ENCODE data around the gene ING5. TPM values are rescaled to one million over a fixed set of nuclear protein-coding genes. Genes with fewer than 3 reads are reported as not detected.

The ING5 gene
- total RNA-seq, 1 experiment from 2014 or later: 32.1 TPM

DNA sequence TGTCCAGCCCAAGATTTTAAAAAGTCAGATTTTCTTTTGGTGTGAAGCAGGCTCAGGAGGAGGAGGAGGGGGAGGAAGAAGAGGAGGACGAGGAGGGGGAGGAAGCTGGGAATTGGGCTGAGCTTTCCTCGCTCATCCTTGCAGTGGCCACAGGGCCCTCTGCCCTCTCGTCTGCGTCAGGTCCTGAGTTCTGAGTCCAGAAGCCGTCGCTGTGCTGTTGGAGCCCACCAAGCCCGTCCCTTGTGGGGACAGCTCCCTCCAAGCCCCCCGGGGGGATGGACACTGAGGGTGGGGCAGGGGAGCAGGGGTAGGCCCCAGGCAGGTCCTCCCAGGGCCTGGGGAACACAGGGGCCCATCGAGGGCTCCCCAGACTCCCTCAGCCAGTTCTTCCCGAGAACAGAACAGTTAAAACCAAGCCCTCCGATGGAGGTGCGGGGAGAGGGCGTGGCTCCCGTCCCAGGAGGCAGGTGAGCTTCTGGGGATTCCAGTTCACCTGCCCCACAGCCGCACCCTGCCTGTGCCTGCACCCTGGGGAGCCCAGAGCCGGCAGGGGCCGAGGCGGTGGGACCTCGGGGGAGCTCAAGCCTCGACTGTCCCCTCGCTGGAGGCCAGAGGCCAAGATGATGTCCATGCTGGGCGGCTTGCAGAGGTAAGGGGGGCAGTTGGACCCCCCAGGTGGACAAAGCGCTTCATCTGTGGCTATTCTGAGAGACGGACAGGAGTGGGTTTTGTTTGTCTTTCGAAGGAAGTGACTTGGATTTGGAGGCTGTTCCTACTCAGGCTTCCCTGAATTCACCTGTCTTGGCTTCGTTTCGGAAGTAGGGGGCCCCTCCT lies 74.7 kb downstream of the ING5 start, which contains the start of gene GAL3ST2:
GAL3ST2 (plus strand) TSS at position 487 of the 834 bp plus-strand sequence; CDS start at position 621, 134 bp downstream.
- Histone ChIP-seq H3K9me3 (ENCODE audit: low read length) (no peaks in the 10 kb centered on the region), H3K4me1 (ENCODE audit: insufficient read depth, low read length) (peaks cover 5% of the 10 kb centered on the region), H3F3A (ENCODE audit: low read length, unreplicated experiment) (no peaks in the 10 kb centered on the region), H3K9me2 (replicated peaks; ENCODE audit: low read length) (no peaks in the 10 kb centered on the region), H3K27me3 (ENCODE audit: low read length) (no peaks in the 10 kb centered on the region), H3K27ac (ENCODE audit: low read length) (no peak within 1 kb of the TSS), H3K79me2 (ENCODE audit: low read length) (no peaks in the 10 kb centered on the region), H2AFZ (ENCODE audit: low read length) (no peak within 1 kb of the TSS), H3K9ac (ENCODE audit: low read length) (no peak within 1 kb of the TSS), H3K4me3 (ENCODE audit: low read length) (no peak within 1 kb of the TSS), H4K20me1 (ENCODE audit: low read length) (no peaks in the 10 kb centered on the region), H3K36me3 (ENCODE audit: low read depth, low read length) (no peaks in the 10 kb centered on the region), H3K4me2 (ENCODE audit: low read length) (no peak within 1 kb of the TSS)
- DNase-seq: no peak
- BruUV-seq (replicated peaks): no TSS peak
- ATAC-seq: no peak
- intact Hi-C loops (cut with micrococcal nuclease): no loop called here
- ChIA-PET CTCF (no interaction called here), POLR2A (ENCODE audit: unreplicated experiment) (no interaction called here)
- TF ChIP-seq EZH2phosphoT487 (IDR thresholded peaks at IDR 0.05; ENCODE audit: borderline replicate concordance, low read length): no peak
- TF ChIP-seq, protein P1, sequence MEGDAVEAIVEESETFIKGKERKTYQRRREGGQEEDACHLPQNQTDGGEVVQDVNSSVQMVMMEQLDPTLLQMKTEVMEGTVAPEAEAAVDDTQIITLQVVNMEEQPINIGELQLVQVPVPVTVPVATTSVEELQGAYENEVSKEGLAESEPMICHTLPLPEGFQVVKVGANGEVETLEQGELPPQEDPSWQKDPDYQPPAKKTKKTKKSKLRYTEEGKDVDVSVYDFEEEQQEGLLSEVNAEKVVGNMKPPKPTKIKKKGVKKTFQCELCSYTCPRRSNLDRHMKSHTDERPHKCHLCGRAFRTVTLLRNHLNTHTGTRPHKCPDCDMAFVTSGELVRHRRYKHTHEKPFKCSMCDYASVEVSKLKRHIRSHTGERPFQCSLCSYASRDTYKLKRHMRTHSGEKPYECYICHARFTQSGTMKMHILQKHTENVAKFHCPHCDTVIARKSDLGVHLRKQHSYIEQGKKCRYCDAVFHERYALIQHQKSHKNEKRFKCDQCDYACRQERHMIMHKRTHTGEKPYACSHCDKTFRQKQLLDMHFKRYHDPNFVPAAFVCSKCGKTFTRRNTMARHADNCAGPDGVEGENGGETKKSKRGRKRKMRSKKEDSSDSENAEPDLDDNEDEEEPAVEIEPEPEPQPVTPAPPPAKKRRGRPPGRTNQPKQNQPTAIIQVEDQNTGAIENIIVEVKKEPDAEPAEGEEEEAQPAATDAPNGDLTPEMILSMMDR (conservative IDR thresholded peaks at IDR 0.05; ENCODE audit: low read depth, low read length): no peak
- no peak for TF ChIP-seq EZH2 (IDR thresholded peaks at IDR 0.05; ENCODE audit: low read length, unreplicated experiment)

DNA sequence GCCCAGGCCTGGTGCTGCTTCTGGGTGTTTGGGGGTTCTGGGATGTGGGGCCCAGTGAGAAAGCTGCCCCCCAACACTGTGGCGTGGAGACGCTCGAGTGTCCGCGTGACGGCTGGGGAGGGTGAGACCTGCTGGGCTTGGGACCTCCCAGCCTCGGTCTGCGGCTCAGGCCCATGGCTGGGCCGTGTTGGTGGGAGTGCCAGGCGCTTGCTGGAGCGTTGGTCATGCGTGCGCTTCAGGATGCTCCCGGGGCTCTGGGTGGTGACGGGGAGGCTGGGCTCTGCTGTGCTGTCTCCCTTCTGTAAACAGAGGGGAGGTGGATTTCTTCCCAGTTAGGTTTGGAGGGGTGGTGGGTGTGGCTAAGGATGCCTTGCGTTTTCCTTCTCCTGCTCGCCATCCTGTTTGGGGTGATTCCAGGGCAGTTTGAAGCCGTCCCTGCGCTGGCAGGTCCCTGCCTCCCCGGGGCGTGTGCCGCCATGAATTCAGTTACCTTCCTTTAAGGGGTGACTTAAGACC lies 75.4 kb downstream of the ING5 start:
- intact Hi-C loops (cut with micrococcal nuclease): no loop called here
- POLR2A ChIA-PET (ENCODE audit: unreplicated experiment): no interaction called here
- no peak overlapping the region for H3K4me2 ChIP-seq (ENCODE audit: low read length)
- no peaks in the 10 kb centered on the region for H4K20me1 ChIP-seq (ENCODE audit: low read length)
- BruUV-seq (replicated peaks): no TSS peak
- no peak overlapping the region for H3K27ac ChIP-seq (ENCODE audit: low read length)
- no peaks in the 10 kb centered on the region for H3K79me2 ChIP-seq (ENCODE audit: low read length)
- TF ChIP-seq EZH2 (IDR thresholded peaks at IDR 0.05; ENCODE audit: low read length, unreplicated experiment) (no peak), EZH2phosphoT487 (IDR thresholded peaks at IDR 0.05; ENCODE audit: borderline replicate concordance, low read length) (no peak)
- TF ChIP-seq, protein P1 (conservative IDR thresholded peaks at IDR 0.05; ENCODE audit: low read depth, low read length): no peak
- no peak overlapping the region for H3K9ac ChIP-seq (ENCODE audit: low read length)
- H3K27me3 ChIP-seq (ENCODE audit: low read length): no peaks in the 10 kb centered on the region
- no peaks in the 10 kb centered on the region for H3K36me3 ChIP-seq (ENCODE audit: low read depth, low read length)
- peaks cover 5% of the 10 kb centered on the region for H3K4me1 ChIP-seq (ENCODE audit: insufficient read depth, low read length)
- CTCF ChIA-PET: no interaction called here
- DNase-seq (no peak), ATAC-seq (no peak)
- H3K9me2 ChIP-seq (replicated peaks; ENCODE audit: low read length): no peaks in the 10 kb centered on the region
- no peaks in the 10 kb centered on the region for H3F3A ChIP-seq (ENCODE audit: low read length, unreplicated experiment)
- no peak overlapping the region for H2AFZ ChIP-seq (ENCODE audit: low read length)
- no peaks in the 10 kb centered on the region for H3K9me3 ChIP-seq (ENCODE audit: low read length)
- H3K4me3 ChIP-seq (ENCODE audit: low read length): no peak overlapping the region

All from PC-3 (cell line).